Activated CD8-positive, alpha-beta memory T cell treated with anti-CD3 and anti-CD28 coated beads, Interleukin-2, amount 10 ng/mL, durations not matched to agents 7 days and 5 days (primary cell): ENCODE data around the gene CIAO2B. TPM values are rescaled to one million over a fixed set of nuclear protein-coding genes. Genes with fewer than 3 reads are reported as not detected.
"Not testable (repeated sequence)": the region's sequence is repeated elsewhere in the genome, so short reads cannot be mapped to it uniquely, and the experiment has no call there.

ENCODE experiments used
- ATAC-seq: fragments of 150-1000 bp; cut with Tn5 transposase; one replicate; pipeline ENCODE4 v1.10.0; 2021; ENCODE audit warnings: moderate library complexity
- CTCF ChIA-PET: fragments of 350-600 bp; sonication (Branson Sonifier 250); formaldehyde crosslinking; loops from one replicate; lab custom pipeline; 2021; ENCODE audit warnings: antibody characterized with exemption; lab: Charles Lee
- DNase-seq: peaks from one replicate; pipeline ENCODE4 v3.0.0-alpha.2; 2020
- H3K27ac Mint-ChIP-seq: one replicate; pipeline ENCODE4 v1.8.0; 2021; ENCODE audit warnings: mild to moderate bottlenecking, mixed read lengths
- H3K27me3 Mint-ChIP-seq: one replicate; pipeline ENCODE4 v1.8.0; 2021; ENCODE audit warnings: mixed read lengths
- H3K36me3 Mint-ChIP-seq: one replicate; pipeline ENCODE4 v1.8.0; 2021; ENCODE audit warnings: mild to moderate bottlenecking, mixed read lengths
- H3K4me1 Mint-ChIP-seq: one replicate; pipeline ENCODE4 v1.8.0; 2021; ENCODE audit warnings: mixed read lengths
- H3K4me3 Mint-ChIP-seq: one replicate; pipeline ENCODE4 v1.8.0; 2021; ENCODE audit warnings: mild to moderate bottlenecking, moderate library complexity, mixed read lengths
- H3K9me3 Mint-ChIP-seq: one replicate; pipeline ENCODE4 v1.8.0; 2022; ENCODE audit warnings: low read depth, mixed read lengths
- total RNA-seq, 2 experiments: library from RNA; stranded (reverse); gene quantifications; one replicate each; pipeline ENCODE4 v1.2.3, GENCODE V29; 2021

Gene CIAO2B
- total RNA-seq, 2 experiments from 2014 or later = 124 to 131 TPM

DNA sequence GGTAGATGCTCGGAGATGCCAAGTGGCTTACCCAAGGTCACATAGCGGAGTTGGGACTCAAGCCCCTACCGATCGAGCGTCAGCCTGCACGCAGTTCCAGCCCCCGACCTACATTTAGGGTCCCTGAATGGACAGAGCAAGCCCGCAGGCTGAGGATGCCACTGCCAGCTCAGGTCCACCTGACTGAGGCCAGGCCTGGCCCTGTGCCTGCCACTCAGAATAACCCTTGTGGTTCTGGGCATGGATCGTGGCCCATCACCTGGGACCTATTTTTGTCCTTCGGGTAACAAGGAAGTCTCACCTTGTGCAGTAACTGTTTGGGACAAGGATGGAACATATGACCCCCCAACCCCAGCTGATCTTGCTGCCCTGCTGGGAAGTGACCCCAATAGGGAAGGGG is 32.6 kb downstream of the CIAO2B start:
- ATAC-seq (no peak), DNase-seq (no peak)
- Mint-ChIP-seq H3K27me3 (no peaks in the 10 kb centered on the region), H3K4me3 (no peak overlapping the region), H3K36me3 (no peaks in the 10 kb centered on the region), H3K4me1 (peaks cover 4% of the 10 kb centered on the region), H3K9me3 (no peaks in the 10 kb centered on the region), H3K27ac (no peak overlapping the region)
- CTCF ChIA-PET = interaction anchor here (1.1 to 2.3 kb wide), 2 partner anchors 27 to 42 kb away, joined by 3 to 5 read pairs; no protein-coding TSS in a partner anchor

- CTCF ChIA-PET = interaction anchor here (1.1 to 2.3 kb wide), 2 partner anchors 28 to 43 kb away, joined by 3 to 5 read pairs; no protein-coding TSS in a partner anchor
- no peaks in the 10 kb centered on the region for H3K9me3 Mint-ChIP-seq
- peaks cover under 1% of the 10 kb centered on the region for H3K4me1 Mint-ChIP-seq
- H3K27ac Mint-ChIP-seq = no peak overlapping the region
- no peak for ATAC-seq
- H3K36me3 Mint-ChIP-seq = no peaks in the 10 kb centered on the region
- no peak overlapping the region for H3K4me3 Mint-ChIP-seq
- H3K27me3 Mint-ChIP-seq = no peaks in the 10 kb centered on the region
- DNase-seq = no peak
Measured at GRCh38 chr16:66900721-66901441, 33.3 kb downstream of the CIAO2B start.

DNA sequence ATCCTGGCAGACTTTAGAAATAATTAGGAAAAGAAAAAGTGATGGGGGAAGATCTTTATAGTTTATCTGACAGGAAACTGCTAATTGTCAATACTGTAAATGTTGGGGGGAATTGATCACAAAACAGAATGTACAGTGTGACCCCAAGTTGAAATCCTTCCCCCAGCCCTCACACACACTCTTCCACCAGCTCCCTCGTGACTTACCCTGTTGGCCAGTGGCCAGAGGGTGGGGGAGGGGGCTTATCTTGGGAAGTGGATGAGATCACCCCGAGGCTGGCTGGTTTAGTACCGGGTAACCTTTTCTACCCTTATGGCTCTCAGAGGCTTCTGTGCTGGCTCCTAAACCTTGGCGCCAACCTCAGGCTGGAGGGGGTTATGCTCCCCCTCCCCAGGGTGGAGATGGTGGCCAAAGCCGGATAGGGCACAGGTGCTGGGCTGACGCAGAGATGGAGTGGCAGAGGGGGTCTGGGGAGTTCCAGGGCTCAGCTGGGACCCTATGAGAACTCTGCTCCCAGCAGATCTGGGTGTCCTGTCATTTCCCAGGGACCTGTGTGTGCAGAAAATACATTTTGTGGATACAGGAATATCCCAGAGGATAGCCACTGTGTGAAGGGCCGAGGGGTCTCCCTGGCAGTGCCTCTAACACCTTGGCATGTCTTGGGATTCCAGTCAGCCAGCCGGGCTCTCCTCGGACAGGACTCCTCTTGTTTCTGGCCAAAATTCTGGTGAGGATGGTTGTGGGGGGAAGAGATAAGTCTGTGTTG is 34.1 kb downstream of the CIAO2B start:
- no peak overlapping the region for H3K4me3 Mint-ChIP-seq
- ATAC-seq (no peak), DNase-seq (no peak)
- no peaks in the 10 kb centered on the region for H3K9me3 Mint-ChIP-seq
- H3K36me3 Mint-ChIP-seq = no peaks in the 10 kb centered on the region
- CTCF ChIA-PET = no interaction called here
- no peak overlapping the region for H3K27ac Mint-ChIP-seq
- no peaks in the 10 kb centered on the region for H3K27me3 Mint-ChIP-seq
- H3K4me1 Mint-ChIP-seq = peaks cover 2% of the 10 kb centered on the region

DNA sequence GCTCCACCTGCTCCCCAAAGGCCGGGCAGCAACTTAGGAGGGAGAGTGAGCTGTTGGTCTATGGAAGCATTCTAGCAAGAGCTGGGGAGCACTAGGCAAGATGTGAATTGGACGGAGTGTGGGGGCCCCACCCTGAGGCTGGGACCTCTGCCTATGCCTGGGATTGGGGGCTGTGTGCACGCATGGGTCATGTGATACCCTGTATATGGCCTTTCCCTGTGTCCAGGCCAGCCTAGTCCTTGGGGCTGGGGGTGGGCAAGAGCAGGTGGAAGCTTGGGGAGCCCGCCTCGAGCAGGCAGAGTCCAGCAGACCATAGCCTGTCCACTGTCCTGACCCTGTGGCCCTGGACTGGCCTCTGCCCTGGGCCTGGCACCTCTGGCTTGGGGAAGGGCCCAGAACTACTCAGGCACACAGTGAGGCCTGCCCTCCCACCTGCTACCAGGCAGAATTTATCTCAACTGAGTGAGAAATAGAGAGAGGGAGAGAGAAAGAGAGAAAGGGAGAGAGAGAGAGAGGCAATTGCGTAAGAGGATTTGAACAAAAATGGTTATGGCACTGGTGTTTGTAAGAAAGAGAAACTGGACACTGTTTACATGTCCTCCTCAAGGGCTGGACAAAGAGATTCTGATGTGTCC is 34.8 kb downstream of the CIAO2B start:
- no peak for ATAC-seq
- Mint-ChIP-seq H3K27ac (no peak overlapping the region), H3K36me3 (no peaks in the 10 kb centered on the region), H3K9me3 (no peaks in the 10 kb centered on the region), H3K4me1 (peaks cover 9% of the 10 kb centered on the region), H3K4me3 (no peak overlapping the region), H3K27me3 (no peaks in the 10 kb centered on the region)
- DNase-seq = no peak
- CTCF ChIA-PET = interaction anchor here (1.4 to 2.4 kb wide), 2 partner anchors 29 to 53 kb away, joined by 4 to 7 read pairs; no protein-coding TSS in a partner anchor

- CTCF ChIA-PET = interaction anchor here (1.4 to 2.4 kb wide), 2 partner anchors 29 to 53 kb away, joined by 4 to 7 read pairs; no protein-coding TSS in a partner anchor
- Mint-ChIP-seq H3K27ac (no peak overlapping the region), H3K4me3 (no peak overlapping the region), H3K4me1 (peaks cover 11% of the 10 kb centered on the region), H3K9me3 (no peaks in the 10 kb centered on the region), H3K27me3 (no peaks in the 10 kb centered on the region), H3K36me3 (no peaks in the 10 kb centered on the region)
- ATAC-seq (no peak), DNase-seq (no peak)
Measured at GRCh38 chr16:66898933-66899309, 35.3 kb downstream of the CIAO2B start.

GRCh38 chr16:66898207-66898606 is 36.0 kb downstream of the CIAO2B start:
- Mint-ChIP-seq H3K9me3 (no peaks in the 10 kb centered on the region), H3K36me3 (no peaks in the 10 kb centered on the region), H3K27me3 (no peaks in the 10 kb centered on the region), H3K27ac (no peak overlapping the region), H3K4me1 (peaks cover 13% of the 10 kb centered on the region), H3K4me3 (no peak overlapping the region)
- CTCF ChIA-PET = interaction anchor here (0.7 to 2.4 kb wide), 7 partner anchors 9 to 568 kb away, joined by 3 to 7 read pairs (median 4); no protein-coding TSS in a partner anchor
- no peak for ATAC-seq
- no peak for DNase-seq

GRCh38 chr16:66896682-66897081 is 37.5 kb downstream of the CIAO2B start:
- CTCF ChIA-PET = interaction anchor here (1.0 to 7.3 kb wide), 11 partner anchors 8 to 288 kb away, joined by 3 to 140 read pairs (median 13); partner anchors contain the start of genes CDH16, CIAO2B, NAE1 and PDP2
- DNase-seq, ATAC-seq, H3K9me3 Mint-ChIP-seq, H3K4me3 Mint-ChIP-seq, H3K27ac Mint-ChIP-seq, H3K36me3 Mint-ChIP-seq, H3K27me3 Mint-ChIP-seq: not testable (repeated sequence)
- peaks cover 20% of the 10 kb centered on the region for H3K4me1 Mint-ChIP-seq

DNA sequence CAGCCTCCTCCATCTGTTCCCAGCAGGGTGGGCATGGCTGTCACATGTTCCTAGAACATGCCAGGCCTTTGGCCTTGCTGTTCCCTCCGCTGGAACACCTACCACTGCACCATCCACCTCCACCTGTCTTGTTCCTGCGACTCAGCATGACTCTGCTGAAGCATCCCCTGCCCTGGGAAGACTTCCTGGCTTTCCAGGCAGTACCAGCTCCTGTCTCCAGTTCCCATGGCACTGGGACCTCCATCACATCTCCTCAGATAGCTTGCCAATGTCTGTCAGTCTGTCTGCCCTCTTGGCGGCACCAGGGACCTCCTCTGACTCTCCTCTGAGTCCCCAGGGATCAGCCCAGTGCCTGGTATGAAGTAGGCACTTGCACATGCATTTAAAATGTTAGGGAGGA is 38.2 kb downstream of the CIAO2B start:
- CTCF ChIA-PET = interaction anchor here (0.9 to 7.3 kb wide), 19 partner anchors 9 to 289 kb away, joined by 3 to 140 read pairs (median 6); partner anchors contain the start of genes CDH16, CIAO2B, NAE1 and PDP2
- ATAC-seq = no peak
- no peak overlapping the region for H3K27ac Mint-ChIP-seq
- H3K4me1 Mint-ChIP-seq = peaks cover 20% of the 10 kb centered on the region
- H3K9me3 Mint-ChIP-seq = no peaks in the 10 kb centered on the region
- no peaks in the 10 kb centered on the region for H3K27me3 Mint-ChIP-seq
- no peak overlapping the region for H3K4me3 Mint-ChIP-seq
- H3K36me3 Mint-ChIP-seq = peaks cover 2% of the 10 kb centered on the region
- DNase-seq = no peak

- CTCF ChIA-PET = interaction anchor here (0.6 to 7.3 kb wide), 26 partner anchors 9 to 383 kb away, joined by 3 to 140 read pairs (median 4); partner anchors contain the start of genes CDH16, CIAO2B, NAE1 and PDP2
- DNase-seq (no peak), ATAC-seq (no peak)
- H3K9me3 Mint-ChIP-seq = no peaks in the 10 kb centered on the region
- peaks cover 2% of the 10 kb centered on the region for H3K36me3 Mint-ChIP-seq
- H3K27ac Mint-ChIP-seq = no peak overlapping the region
- peaks cover 20% of the 10 kb centered on the region for H3K4me1 Mint-ChIP-seq
- no peaks in the 10 kb centered on the region for H3K27me3 Mint-ChIP-seq
- no peak overlapping the region for H3K4me3 Mint-ChIP-seq
Measured at GRCh38 chr16:66895689-66895979, 38.6 kb downstream of the CIAO2B start.

GRCh38 chr16:66894948-66895688 is 39.1 kb downstream of the CIAO2B start:
- Mint-ChIP-seq H3K27me3 (no peaks in the 10 kb centered on the region), H3K9me3 (no peaks in the 10 kb centered on the region), H3K4me3 (no peak overlapping the region), H3K27ac (peak overlapping the region; percentile 13), H3K36me3 (peaks cover 2% of the 10 kb centered on the region), H3K4me1 (peaks cover 20% of the 10 kb centered on the region)
- DNase-seq (peak; percentile 83), ATAC-seq (peak; percentile 90)
- CTCF ChIA-PET = interaction anchor here (0.6 to 7.3 kb wide), 27 partner anchors 9 to 383 kb away, joined by 3 to 140 read pairs (median 4); partner anchors contain the start of genes CDH16, CIAO2B, NAE1 and PDP2

- CTCF ChIA-PET = interaction anchor here (0.9 to 7.3 kb wide), 10 partner anchors 13 to 267 kb away, joined by 3 to 140 read pairs (median 11); partner anchors contain the start of genes CDH16, NAE1, PDP2 and RRAD
- H3K9me3 Mint-ChIP-seq = no peaks in the 10 kb centered on the region
- peaks cover 20% of the 10 kb centered on the region for H3K4me1 Mint-ChIP-seq
- no peak overlapping the region for H3K4me3 Mint-ChIP-seq
- H3K27me3 Mint-ChIP-seq = no peaks in the 10 kb centered on the region
- no peak overlapping the region for H3K27ac Mint-ChIP-seq
- ATAC-seq (no peak), DNase-seq (no peak)
- peaks cover 2% of the 10 kb centered on the region for H3K36me3 Mint-ChIP-seq
Measured at GRCh38 chr16:66894055-66894454, 40.1 kb downstream of the CIAO2B start.

- Mint-ChIP-seq H3K4me1 (peaks cover 34% of the 10 kb centered on the region), H3K36me3 (peaks cover 11% of the 10 kb centered on the region), H3K4me3 (no peak overlapping the region), H3K27me3 (no peaks in the 10 kb centered on the region), H3K9me3 (no peaks in the 10 kb centered on the region), H3K27ac (no peak overlapping the region)
- ATAC-seq = no peak
- CTCF ChIA-PET = interaction anchor here (0.9 to 7.3 kb wide), 8 partner anchors 10 to 264 kb away, joined by 3 to 140 read pairs (median 9); partner anchors contain the start of genes CDH16, PDP2 and RRAD
- no peak for DNase-seq
Measured at GRCh38 chr16:66891797-66892196, 42.4 kb downstream of the CIAO2B start.
